SK-N-SH (cell line): ENCODE measurements around the gene CLIC4.

Experiments used
- JUND ChIP-seq: IDR thresholded peaks from 2 replicates; pipeline ENCODE4 v1.4.0; 2012
- TAF1 ChIP-seq: IDR thresholded peaks from 2 replicates; pipeline ENCODE4 v1.6.1; 2012; ENCODE audit warnings: low read depth, mild to moderate bottlenecking, low read length, moderate library complexity, borderline replicate concordance
- TF ChIP-seq, protein P1 (sequence below): fragments of 200-600 bp; sonication (generic); IDR thresholded peaks from 2 replicates; pipeline ENCODE4 v1.6.1; 2017; ENCODE audit warnings: antibody characterized with exemption, mild to moderate bottlenecking, moderate library complexity

- TF ChIP-seq, protein P1, sequence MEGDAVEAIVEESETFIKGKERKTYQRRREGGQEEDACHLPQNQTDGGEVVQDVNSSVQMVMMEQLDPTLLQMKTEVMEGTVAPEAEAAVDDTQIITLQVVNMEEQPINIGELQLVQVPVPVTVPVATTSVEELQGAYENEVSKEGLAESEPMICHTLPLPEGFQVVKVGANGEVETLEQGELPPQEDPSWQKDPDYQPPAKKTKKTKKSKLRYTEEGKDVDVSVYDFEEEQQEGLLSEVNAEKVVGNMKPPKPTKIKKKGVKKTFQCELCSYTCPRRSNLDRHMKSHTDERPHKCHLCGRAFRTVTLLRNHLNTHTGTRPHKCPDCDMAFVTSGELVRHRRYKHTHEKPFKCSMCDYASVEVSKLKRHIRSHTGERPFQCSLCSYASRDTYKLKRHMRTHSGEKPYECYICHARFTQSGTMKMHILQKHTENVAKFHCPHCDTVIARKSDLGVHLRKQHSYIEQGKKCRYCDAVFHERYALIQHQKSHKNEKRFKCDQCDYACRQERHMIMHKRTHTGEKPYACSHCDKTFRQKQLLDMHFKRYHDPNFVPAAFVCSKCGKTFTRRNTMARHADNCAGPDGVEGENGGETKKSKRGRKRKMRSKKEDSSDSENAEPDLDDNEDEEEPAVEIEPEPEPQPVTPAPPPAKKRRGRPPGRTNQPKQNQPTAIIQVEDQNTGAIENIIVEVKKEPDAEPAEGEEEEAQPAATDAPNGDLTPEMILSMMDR, result no peak
- TF ChIP-seq JUND, result no peak
- TF ChIP-seq TAF1, result no peak
Observed at GRCh38 chr1:24870551-24871195, 125.4 kb downstream of the CLIC4 start.
